ENCODE measurements around the gene C16orf90. TPM values are rescaled to one million over a fixed set of nuclear protein-coding genes. Genes with fewer than 3 reads are reported as not detected.

The C16orf90 gene
- not detected for total RNA-seq

GRCh38 chr16:3495176-3495575 is at the start of gene C16orf90:
TSS of gene C16orf90 (minus strand) at chr16:3495489. CDS start at chr16:3495421, 68 bp downstream.
- Histone ChIP-seq H3K36me3 (no peaks in the 10 kb centered on the region), H3K27me3 (no peaks in the 10 kb centered on the region), H3K27ac (no peak within 1 kb of the TSS), H3K4me1 (peaks cover 0 to 12% (median 1%) of the 10 kb centered on the region in 4 donors), H3K4me3 (no peak within 1 kb of the TSS), H3K9me3 (no peaks in the 10 kb centered on the region)
- no peak for TF ChIP-seq POLR2A (IDR thresholded peaks at IDR 0.05)
- no peak for TF ChIP-seq CTCF (IDR thresholded peaks at IDR 0.05)
- no peak for TF ChIP-seq EP300 (IDR thresholded peaks at IDR 0.05)
- no peak for TF ChIP-seq POLR2AphosphoS5 (IDR thresholded peaks at IDR 0.05)
- no peak for DNase-seq
- ATAC-seq (ENCODE audit: low FRiP score in 2 of 2): no peak
- WGBS, 2 donors: 83 to 95% methylated on average over 1 to 3 of the region's 3 CpGs

- no peak overlapping the region for H3K27ac ChIP-seq
- TF ChIP-seq CTCF (IDR thresholded peaks at IDR 0.05) (no peak), EP300 (IDR thresholded peaks at IDR 0.05) (no peak), POLR2A (IDR thresholded peaks at IDR 0.05) (no peak), POLR2AphosphoS5 (IDR thresholded peaks at IDR 0.05) (no peak)
- H3K36me3 ChIP-seq: peaks cover 0 to 32% (median 9%) of the 10 kb centered on the region in 4 donors
- DNase-seq (no peak), ATAC-seq (ENCODE audit: low FRiP score in 2 of 2) (no peak)
- H3K27me3 ChIP-seq: no peaks in the 10 kb centered on the region
- H3K4me1 ChIP-seq: no peaks in the 10 kb centered on the region
- H3K9me3 ChIP-seq: no peaks in the 10 kb centered on the region
- 87 to 89% methylated on average over 5 to 6 of the region's 6 CpGs for WGBS, 2 donors
- H3K4me3 ChIP-seq: no peak overlapping the region
These were observed 47.5 kb upstream of the C16orf90 start for GRCh38 chr16:3542601-3543373.

GRCh38 chr16:3541527-3542155 is 46.4 kb upstream of the C16orf90 start:
- H3K4me1 ChIP-seq: no peaks in the 10 kb centered on the region
- H3K4me3 ChIP-seq: no peak overlapping the region
- no peak for TF ChIP-seq POLR2A (IDR thresholded peaks at IDR 0.05)
- TF ChIP-seq POLR2AphosphoS5 (IDR thresholded peaks at IDR 0.05): no peak
- no peak for TF ChIP-seq CTCF (IDR thresholded peaks at IDR 0.05)
- no peak for TF ChIP-seq EP300 (IDR thresholded peaks at IDR 0.05)
- H3K9me3 ChIP-seq: no peaks in the 10 kb centered on the region
- DNase-seq: no peak
- H3K27ac ChIP-seq: no peak overlapping the region
- ATAC-seq (ENCODE audit: low FRiP score in 2 of 2): no peak
- WGBS, 2 donors: 89 to 93% methylated on average over 11 to 13 of the region's 13 CpGs
- peaks cover 0 to 36% (median 9%) of the 10 kb centered on the region in 4 donors for H3K36me3 ChIP-seq
- H3K27me3 ChIP-seq: no peaks in the 10 kb centered on the region

- Histone ChIP-seq H3K4me1 (no peaks in the 10 kb centered on the region), H3K36me3 (peaks cover 0 to 63% (median 26%) of the 10 kb centered on the region in 4 donors), H3K9me3 (no peaks in the 10 kb centered on the region), H3K27ac (no peak overlapping the region), H3K27me3 (no peaks in the 10 kb centered on the region), H3K4me3 (no peak overlapping the region)
- TF ChIP-seq POLR2A (IDR thresholded peaks at IDR 0.05): no peak
- no peak for TF ChIP-seq POLR2AphosphoS5 (IDR thresholded peaks at IDR 0.05)
- no peak for TF ChIP-seq EP300 (IDR thresholded peaks at IDR 0.05)
- TF ChIP-seq CTCF (IDR thresholded peaks at IDR 0.05): no peak
- ATAC-seq (ENCODE audit: low FRiP score in 2 of 2) (no peak), DNase-seq (no peak)
- 85 to 88% methylated on average over 4 of the region's 4 CpGs for WGBS, 2 donors
These were observed 42.9 kb upstream of the C16orf90 start for GRCh38 chr16:3538222-3538621.

All from upper lobe of left lung (tissue), 6 donors.